Measurements from ENCODE around the gene SLC44A1. TPM values are rescaled to one million over a fixed set of nuclear protein-coding genes. Genes with fewer than 3 reads are reported as not detected.

The SLC44A1 gene
- polyA plus RNA-seq, 1 experiment, result 6.6 TPM

DNA sequence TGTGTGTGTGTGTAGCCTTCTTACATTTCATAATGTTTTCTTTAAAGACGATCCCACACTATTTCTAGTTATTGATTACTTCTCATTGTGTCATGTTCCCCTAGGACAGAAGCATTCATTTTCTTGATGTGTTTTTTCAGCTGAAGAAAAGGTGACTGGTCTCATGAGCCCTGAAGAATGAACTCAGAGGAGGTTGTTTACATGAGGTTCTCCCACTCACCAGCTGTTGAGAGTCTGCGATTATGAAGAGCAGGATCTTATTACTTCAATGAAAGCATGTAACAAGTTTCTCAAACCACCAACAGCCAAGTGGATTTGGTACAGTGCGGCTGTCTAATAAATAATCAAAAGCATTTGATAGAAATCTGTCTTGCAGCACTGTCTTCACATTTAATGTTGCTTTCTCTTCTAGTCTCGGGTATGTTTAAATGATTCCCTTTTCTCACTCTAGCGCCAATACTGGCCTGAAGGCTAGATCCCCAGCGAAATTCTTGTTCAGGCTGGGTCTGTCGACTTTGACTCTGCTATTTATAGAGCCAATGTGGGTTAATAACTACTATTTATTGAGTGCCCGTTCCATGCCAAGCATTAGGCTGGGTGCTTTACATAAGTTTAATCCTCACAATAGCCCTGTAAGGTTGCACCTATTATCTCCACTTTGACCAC lies 193.8 kb downstream of the SLC44A1 start:
- Histone ChIP-seq H3K27me3 (ENCODE audit: control insufficient read depth, insufficient read depth, low read length) (no peaks in the 10 kb centered on the region), H3K36me3 (ENCODE audit: control insufficient read depth, insufficient read depth, low read length) (no peaks in the 10 kb centered on the region), H3K4me3 (ENCODE audit: low read depth, low read length) (no peak overlapping the region)
- no peak for TF ChIP-seq CTCF (IDR thresholded peaks at IDR 0.05; ENCODE audit: insufficient read depth, low read depth, low read length)
- DNase-seq (ENCODE audit: low read depth), result no peak
- POLR2A ChIA-PET, result no interaction called here
- CTCF ChIA-PET, result interaction anchor here (1.4 kb wide), 1 partner anchor 13 kb away, joined by 3 read pairs; no protein-coding TSS in a partner anchor

GRCh38 chr9:105439428-105439827 lies 195.0 kb downstream of the SLC44A1 start:
- no peak for TF ChIP-seq CTCF (IDR thresholded peaks at IDR 0.05; ENCODE audit: insufficient read depth, low read depth, low read length)
- Histone ChIP-seq H3K27me3 (ENCODE audit: control insufficient read depth, insufficient read depth, low read length) (no peaks in the 10 kb centered on the region), H3K4me3 (ENCODE audit: low read depth, low read length) (no peak overlapping the region), H3K36me3 (ENCODE audit: control insufficient read depth, insufficient read depth, low read length) (no peaks in the 10 kb centered on the region)
- DNase-seq (ENCODE audit: low read depth), result no peak
- ChIA-PET POLR2A (no interaction called here), CTCF (no interaction called here)

GRCh38 chr9:105441616-105442160 lies 197.2 kb downstream of the SLC44A1 start:
- POLR2A ChIA-PET, result no interaction called here
- H3K36me3 ChIP-seq (ENCODE audit: control insufficient read depth, insufficient read depth, low read length), result no peaks in the 10 kb centered on the region
- no peak for DNase-seq (ENCODE audit: low read depth)
- CTCF ChIA-PET, result no interaction called here
- H3K4me3 ChIP-seq (ENCODE audit: low read depth, low read length), result no peak overlapping the region
- no peaks in the 10 kb centered on the region for H3K27me3 ChIP-seq (ENCODE audit: control insufficient read depth, insufficient read depth, low read length)
- TF ChIP-seq CTCF (IDR thresholded peaks at IDR 0.05; ENCODE audit: insufficient read depth, low read depth, low read length), result no peak

DNA sequence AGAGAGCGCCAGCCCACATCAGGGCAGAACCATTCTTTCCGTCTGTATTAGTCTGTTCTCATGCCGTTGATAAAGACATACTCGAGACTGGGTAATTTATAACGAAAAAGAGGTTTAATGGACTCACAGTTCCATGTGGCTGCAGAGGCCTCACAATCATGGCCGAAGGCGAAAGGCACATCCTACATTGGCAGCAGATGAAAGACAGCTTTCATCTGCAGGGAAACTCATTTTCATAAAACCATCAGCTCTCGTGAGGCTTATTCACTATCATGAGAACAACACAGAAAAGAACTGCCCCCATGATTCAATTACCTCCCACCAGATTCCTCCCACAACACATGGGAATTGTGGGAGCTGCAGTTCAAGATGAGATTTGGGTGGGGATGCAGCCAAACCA lies 198.7 kb downstream of the SLC44A1 start:
- Histone ChIP-seq H3K27me3 (ENCODE audit: control insufficient read depth, insufficient read depth, low read length) (no peaks in the 10 kb centered on the region), H3K36me3 (ENCODE audit: control insufficient read depth, insufficient read depth, low read length) (no peaks in the 10 kb centered on the region), H3K4me3 (ENCODE audit: low read depth, low read length) (no peak overlapping the region)
- ChIA-PET CTCF (no interaction called here), POLR2A (no interaction called here)
- no peak for TF ChIP-seq CTCF (IDR thresholded peaks at IDR 0.05; ENCODE audit: insufficient read depth, low read depth, low read length)
- no peak for DNase-seq (ENCODE audit: low read depth)

- no peak for DNase-seq (ENCODE audit: low read depth)
- Histone ChIP-seq H3K36me3 (ENCODE audit: control insufficient read depth, insufficient read depth, low read length) (no peaks in the 10 kb centered on the region), H3K4me3 (ENCODE audit: low read depth, low read length) (no peak overlapping the region), H3K27me3 (ENCODE audit: control insufficient read depth, insufficient read depth, low read length) (no peaks in the 10 kb centered on the region)
- ChIA-PET POLR2A (no interaction called here), CTCF (no interaction called here)
- TF ChIP-seq CTCF (IDR thresholded peaks at IDR 0.05; ENCODE audit: insufficient read depth, low read depth, low read length), result no peak
Observed at GRCh38 chr9:105444130-105444529, 199.7 kb downstream of the SLC44A1 start.
